Psoas muscle (tissue), 8 donors: ENCODE results near the gene CPEB1. TPM values are rescaled to one million over a fixed set of nuclear protein-coding genes. Genes with fewer than 3 reads are reported as not detected.

ENCODE experiments used
- ATAC-seq, 4 donors: fragments of 200-7000 bp; cut with Tn5 transposase; one replicate each; pipeline ENCODE4 v1.9.1; 2020; ENCODE audit warnings: moderate library complexity in 3 of 4, mild to moderate bottlenecking in 2 of 4
- DNase-seq, 2 donors: peaks; one replicate each; pipeline ENCODE4 v3.0.0-alpha.2; 2020
- H3K27ac ChIP-seq: fragments of 200-600 bp; one replicate; pipeline ENCODE4 v1.8.0; 2022
- H3K27me3 ChIP-seq, 3 donors: fragments of 200-600 bp in 1 of 3; one replicate each; pipeline versions ENCODE4 v1.6.1 to v1.8.0; 2013 to 2022; ENCODE audit warnings: low read length in 2 of 3, mild to moderate bottlenecking in 2 of 3, moderate library complexity in 1 of 3; ENCODE audit not compliant: insufficient read depth in 3 of 3
- H3K36me3 ChIP-seq, 2 donors: fragments of 200-600 bp in 1 of 2; one replicate each; pipeline versions ENCODE4 v1.6.1 to v1.8.0; 2013 to 2022; ENCODE audit warnings: low read depth in 1 of 2, mild to moderate bottlenecking in 1 of 2, moderate library complexity in 1 of 2; ENCODE audit not compliant: insufficient read depth in 1 of 2
- H3K4me1 ChIP-seq: fragments of 200-600 bp; one replicate; pipeline ENCODE4 v1.8.0; 2022
- H3K4me3 ChIP-seq: fragments of 200-600 bp; one replicate; pipeline ENCODE4 v1.8.0; 2022; ENCODE audit warnings: mild to moderate bottlenecking
- H3K9me3 ChIP-seq: fragments of 200-600 bp; one replicate; pipeline ENCODE4 v1.8.0; 2022
- WGBS, 3 donors: extraction: QIAGEN DNeasy Blood & Tissue Kit; methylation state at CpG; one replicate each; pipeline versions ENCODE4 v1.1.6 to v1.1.7; 2013; 5-methylcytosine and 5-hydroxymethylcytosine counted together
- intact Hi-C, 2 donors: fragments of 100-400 bp; cut with DNase I; formaldehyde crosslinking; loops; one replicate each; pipeline versions ENCODE4 v1.11.0 to v1.14.2; 2022
- polyA plus RNA-seq, 3 donors: library from polyadenylated mRNA; stranded (reverse); fragments of 200-250 nt; gene quantifications; one replicate each; pipeline ENCODE4 v1.2.3, GENCODE V29; 2013
- total RNA-seq, 4 donors: library from RNA; stranded (reverse); fragmentation: NEBNext Ultra II Directional in 2 of 4; extraction: Animal tissue kit (Norgen Biotek cat#: 25700) in 2 of 4; gene quantifications; one replicate each; pipeline versions ENCODE4 v1.2.1 to v1.2.4, GENCODE V29; 2021 to 2023
- TF ChIP-seq, protein P1 (sequence below): fragments of 200-600 bp; IDR thresholded peaks from one replicate; pipeline ENCODE4 v1.8.0; 2022; ENCODE audit warnings: antibody characterized with exemption
- donor health status: healthy with polysubstance abuse.
- donor health status: DM: no; HTN: no; CAD: no; lungs with moderate emphysema.
- donor health status: Bipolar disorder and iron deficiency.
- donor health status: healthy.
- donor health status: DM: yes; HTN: yes; CAD: no.
- donor health status: DM: no; HTN: no; CAD: no.
- donor health status: DM: no; HTN: no; CAD: no.
- donor health status: DM: yes; HTN: yes; CAD: no.

The CPEB1 gene
- total and polyA plus RNA-seq, 7 donors = 0.07 to 4.6 (median 1.3) TPM

DNA sequence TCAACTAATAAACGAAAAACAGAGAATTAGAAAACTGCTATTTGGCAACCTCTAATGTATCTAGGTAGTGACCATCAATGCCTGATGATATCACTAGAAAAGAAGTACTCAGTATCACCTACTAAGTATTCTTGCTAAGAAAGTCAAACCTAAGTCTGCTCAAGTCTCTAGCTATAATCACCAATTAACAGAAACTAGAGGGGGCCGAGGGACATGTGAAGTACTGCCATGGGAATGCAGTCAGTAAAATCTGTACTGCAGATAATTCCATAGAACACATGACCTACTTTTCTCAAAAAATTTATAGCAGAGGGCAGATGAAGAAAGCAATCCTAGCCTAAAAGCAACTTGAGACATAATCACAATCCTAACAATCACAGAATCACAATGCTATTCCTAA lies 51.4 kb downstream of the CPEB1 start:
- DNase-seq = no peak
- Histone ChIP-seq H3K27ac (no peak overlapping the region), H3K27me3 (peaks cover 0 to 3% (median under 1%) of the 10 kb centered on the region in 3 donors), H3K4me1 (no peaks in the 10 kb centered on the region), H3K4me3 (no peak overlapping the region), H3K9me3 (no peaks in the 10 kb centered on the region), H3K36me3 (no peaks in the 10 kb centered on the region)
- no peak for ATAC-seq
- intact Hi-C loops = no loop called here
- TF ChIP-seq, protein P1, sequence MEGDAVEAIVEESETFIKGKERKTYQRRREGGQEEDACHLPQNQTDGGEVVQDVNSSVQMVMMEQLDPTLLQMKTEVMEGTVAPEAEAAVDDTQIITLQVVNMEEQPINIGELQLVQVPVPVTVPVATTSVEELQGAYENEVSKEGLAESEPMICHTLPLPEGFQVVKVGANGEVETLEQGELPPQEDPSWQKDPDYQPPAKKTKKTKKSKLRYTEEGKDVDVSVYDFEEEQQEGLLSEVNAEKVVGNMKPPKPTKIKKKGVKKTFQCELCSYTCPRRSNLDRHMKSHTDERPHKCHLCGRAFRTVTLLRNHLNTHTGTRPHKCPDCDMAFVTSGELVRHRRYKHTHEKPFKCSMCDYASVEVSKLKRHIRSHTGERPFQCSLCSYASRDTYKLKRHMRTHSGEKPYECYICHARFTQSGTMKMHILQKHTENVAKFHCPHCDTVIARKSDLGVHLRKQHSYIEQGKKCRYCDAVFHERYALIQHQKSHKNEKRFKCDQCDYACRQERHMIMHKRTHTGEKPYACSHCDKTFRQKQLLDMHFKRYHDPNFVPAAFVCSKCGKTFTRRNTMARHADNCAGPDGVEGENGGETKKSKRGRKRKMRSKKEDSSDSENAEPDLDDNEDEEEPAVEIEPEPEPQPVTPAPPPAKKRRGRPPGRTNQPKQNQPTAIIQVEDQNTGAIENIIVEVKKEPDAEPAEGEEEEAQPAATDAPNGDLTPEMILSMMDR = no peak
- 53% methylated on average over 2 of the region's 2 CpGs for WGBS, 3 donors

DNA sequence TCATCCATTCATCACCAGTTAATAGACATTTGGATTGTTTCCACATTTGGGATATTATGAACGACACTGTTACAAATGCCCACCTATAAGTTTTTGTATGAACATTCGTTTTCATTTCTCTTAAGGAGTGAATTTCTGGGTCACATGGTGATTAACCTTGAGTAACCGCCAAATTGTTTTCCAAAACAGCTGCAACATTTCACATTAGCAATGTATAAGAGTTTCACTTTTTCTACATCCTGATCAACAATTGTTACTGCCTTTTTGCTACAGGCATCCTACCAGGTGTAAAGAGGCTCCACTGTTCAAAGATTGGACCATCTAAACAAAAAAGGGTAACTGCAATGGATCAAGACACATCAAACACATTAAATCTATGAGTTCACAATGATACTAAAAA lies 52.0 kb downstream of the CPEB1 start:
- no peaks in the 10 kb centered on the region for H3K36me3 ChIP-seq
- no peak overlapping the region for H3K27ac ChIP-seq
- DNase-seq (no peak), ATAC-seq (no peak)
- no peak overlapping the region for H3K4me3 ChIP-seq
- H3K9me3 ChIP-seq = no peaks in the 10 kb centered on the region
- H3K27me3 ChIP-seq = peaks cover 0 to 3% (median 3%) of the 10 kb centered on the region in 3 donors
- intact Hi-C loops = no loop called here
- TF ChIP-seq, protein P1 = no peak
- H3K4me1 ChIP-seq = no peaks in the 10 kb centered on the region
- 69 to 74% (median 72%) methylated on average over 3 of the region's 3 CpGs for WGBS, 3 donors

DNA sequence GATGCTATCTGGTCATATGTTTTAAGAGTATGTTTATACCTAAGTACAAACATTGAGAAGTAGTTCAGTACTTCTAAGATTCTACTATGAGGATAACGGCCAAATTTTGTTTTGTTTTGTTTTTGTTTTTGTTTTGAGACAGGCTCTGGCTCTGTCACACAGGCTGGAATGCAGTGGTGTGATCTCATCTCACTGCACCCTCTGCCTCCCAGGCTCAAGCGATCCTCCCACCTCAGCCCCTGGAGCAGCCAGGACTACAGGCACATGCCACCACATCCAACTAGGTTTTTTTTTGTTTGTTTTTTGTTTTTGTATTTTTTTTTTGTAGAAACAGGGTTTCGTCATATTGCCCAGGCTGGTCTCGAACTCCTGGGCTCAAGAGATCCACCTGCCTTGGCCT lies 59.4 kb downstream of the CPEB1 start:
- no peaks in the 10 kb centered on the region for H3K4me1 ChIP-seq
- 61 to 69% (median 67%) methylated on average over 4 of the region's 4 CpGs for WGBS, 3 donors
- no peaks in the 10 kb centered on the region for H3K36me3 ChIP-seq
- H3K27me3 ChIP-seq = peaks cover 0 to 3% (median 3%) of the 10 kb centered on the region in 3 donors
- no peak for ATAC-seq
- TF ChIP-seq, protein P1 = no peak
- H3K9me3 ChIP-seq = no peaks in the 10 kb centered on the region
- H3K27ac ChIP-seq = no peak overlapping the region
- H3K4me3 ChIP-seq = no peak overlapping the region
- no peak for DNase-seq
- intact Hi-C loops = no loop called here

DNA sequence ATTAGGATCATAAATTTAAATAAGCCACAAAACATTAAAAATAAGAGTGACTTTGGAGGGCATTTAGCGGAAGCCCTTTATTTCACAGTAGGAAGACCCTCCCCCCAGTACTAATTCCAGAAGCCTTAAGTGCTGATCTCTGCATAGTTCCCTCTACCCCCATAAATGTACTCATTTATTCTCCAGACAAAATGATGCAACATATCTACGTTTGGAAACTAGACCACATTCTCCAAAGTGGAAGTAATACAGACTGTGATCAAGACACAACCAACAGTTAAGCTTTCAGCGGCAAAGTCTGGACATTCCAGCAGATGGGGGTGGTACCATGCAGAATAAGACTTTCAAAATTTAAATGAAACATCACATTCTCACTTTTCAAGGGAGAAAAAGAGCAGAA lies 62.1 kb downstream of the CPEB1 start:
- no peaks in the 10 kb centered on the region for H3K36me3 ChIP-seq
- no peak for DNase-seq
- H3K27me3 ChIP-seq = peaks cover 0 to 5% (median 0%) of the 10 kb centered on the region in 3 donors
- TF ChIP-seq, protein P1 = no peak
- no peak for ATAC-seq
- WGBS, 3 donors = 43 to 45% (median 43%) methylated on average over 3 of the region's 3 CpGs
- H3K9me3 ChIP-seq = no peaks in the 10 kb centered on the region
- intact Hi-C loops = no loop called here
- no peak overlapping the region for H3K27ac ChIP-seq
- no peaks in the 10 kb centered on the region for H3K4me1 ChIP-seq
- H3K4me3 ChIP-seq = no peak overlapping the region

DNA sequence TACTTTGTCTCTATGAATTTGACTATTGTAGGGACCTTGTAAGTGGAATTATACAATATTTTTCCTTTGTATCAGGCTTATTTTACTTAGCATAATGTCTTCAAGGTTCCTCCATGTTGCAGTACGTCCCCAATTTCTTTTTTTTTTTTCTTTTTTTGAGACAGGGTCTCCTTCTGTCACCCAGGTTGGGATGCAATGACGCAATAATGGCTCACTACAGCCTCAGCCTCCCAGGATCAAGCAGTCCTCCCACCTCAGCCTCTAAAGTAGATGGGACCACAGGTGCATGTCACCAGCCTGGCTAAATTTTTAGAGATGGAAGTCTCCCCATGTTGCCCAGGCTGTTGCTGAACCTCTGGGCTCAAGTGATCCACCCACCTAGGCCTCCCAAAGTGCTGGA lies 66.5 kb downstream of the CPEB1 start:
- WGBS, 3 donors = 73 to 78% (median 77%) methylated on average over 2 of the region's 2 CpGs
- DNase-seq (no peak), ATAC-seq (no peak)
- H3K36me3 ChIP-seq = no peaks in the 10 kb centered on the region
- intact Hi-C loops = no loop called here
- H3K4me3 ChIP-seq = no peak overlapping the region
- H3K4me1 ChIP-seq = no peaks in the 10 kb centered on the region
- peaks cover 0 to 5% (median 0%) of the 10 kb centered on the region in 3 donors for H3K27me3 ChIP-seq
- H3K9me3 ChIP-seq = no peaks in the 10 kb centered on the region
- H3K27ac ChIP-seq = no peak overlapping the region
- TF ChIP-seq, protein P1 = no peak
